ENCODE results near the gene PTPN1. TPM values are rescaled to one million over a fixed set of nuclear protein-coding genes. Genes with fewer than 3 reads are reported as not detected.
"Not testable (repeated sequence)": the region's sequence is repeated elsewhere in the genome, so short reads cannot be mapped to it uniquely, and the experiment has no call there.

Gene PTPN1
- polyA plus RNA-seq, 1 donor: 18.4 TPM

- no peaks in the 10 kb centered on the region for H3K9me3 ChIP-seq (ENCODE audit: control insufficient read depth, low read depth, low read length)
- no peaks in the 10 kb centered on the region for H3K36me3 ChIP-seq (ENCODE audit: control insufficient read depth, insufficient read depth, low read length)
- H3K27me3 ChIP-seq (ENCODE audit: control insufficient read depth, insufficient read depth, low read length): peaks cover 2% of the 10 kb centered on the region
- no peak overlapping the region for H3K4me3 ChIP-seq (ENCODE audit: low read length)
- no peak for DNase-seq
- WGBS (ENCODE audit: insufficient coverage, low lambda C conversion rate): no CpG with 5 or more reads among the region's 5 CpGs
- H3K27ac ChIP-seq (ENCODE audit: low read length): no peak overlapping the region
- H3K4me1 ChIP-seq (ENCODE audit: control insufficient read depth, insufficient read depth, low read length): no peaks in the 10 kb centered on the region
These were observed 12.0 kb upstream of the PTPN1 start for GRCh38 chr20:50498071-50498776.

DNA sequence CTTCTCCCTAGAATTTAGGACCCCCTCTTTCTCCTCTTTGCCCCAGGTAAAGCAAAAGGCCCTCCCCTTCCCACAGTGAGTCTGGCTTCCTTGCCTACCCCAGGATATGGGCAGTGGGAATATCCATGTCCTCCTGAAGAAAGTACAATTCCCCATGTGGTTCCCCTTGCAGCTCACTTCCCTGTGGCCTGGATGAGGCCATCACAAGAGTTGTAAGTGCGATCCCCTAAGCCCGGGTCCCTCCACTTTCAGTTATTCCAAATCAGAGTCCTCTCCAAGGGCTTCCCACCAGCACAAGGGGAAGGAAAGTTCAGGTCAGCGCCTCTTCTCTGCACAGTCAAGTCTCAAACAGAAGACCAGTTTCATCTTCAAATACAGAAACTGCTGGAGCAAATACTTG is 10.2 kb upstream of the PTPN1 start:
- H3K4me1 ChIP-seq (ENCODE audit: control insufficient read depth, insufficient read depth, low read length): no peaks in the 10 kb centered on the region
- DNase-seq: no peak
- H3K9me3 ChIP-seq (ENCODE audit: control insufficient read depth, low read depth, low read length): no peaks in the 10 kb centered on the region
- no peaks in the 10 kb centered on the region for H3K36me3 ChIP-seq (ENCODE audit: control insufficient read depth, insufficient read depth, low read length)
- no peak overlapping the region for H3K27ac ChIP-seq (ENCODE audit: low read length)
- H3K4me3 ChIP-seq (ENCODE audit: low read length): no peak overlapping the region
- no CpG with 5 or more reads among the region's 3 CpGs for WGBS (ENCODE audit: insufficient coverage, low lambda C conversion rate)
- no peaks in the 10 kb centered on the region for H3K27me3 ChIP-seq (ENCODE audit: control insufficient read depth, insufficient read depth, low read length)

GRCh38 chr20:50501972-50502745 is 8.0 kb upstream of the PTPN1 start:
- WGBS (ENCODE audit: insufficient coverage, low lambda C conversion rate): 60% methylated on average over 2 of the region's 12 CpGs
- H3K4me1 ChIP-seq (ENCODE audit: control insufficient read depth, insufficient read depth, low read length): no peaks in the 10 kb centered on the region
- no peaks in the 10 kb centered on the region for H3K36me3 ChIP-seq (ENCODE audit: control insufficient read depth, insufficient read depth, low read length)
- no peak overlapping the region for H3K4me3 ChIP-seq (ENCODE audit: low read length)
- no peaks in the 10 kb centered on the region for H3K27me3 ChIP-seq (ENCODE audit: control insufficient read depth, insufficient read depth, low read length)
- no peaks in the 10 kb centered on the region for H3K9me3 ChIP-seq (ENCODE audit: control insufficient read depth, low read depth, low read length)
- H3K27ac ChIP-seq (ENCODE audit: low read length): no peak overlapping the region
- DNase-seq: no peak

GRCh38 chr20:50504231-50504823 is 5.9 kb upstream of the PTPN1 start:
- no peak for DNase-seq
- no peaks in the 10 kb centered on the region for H3K36me3 ChIP-seq (ENCODE audit: control insufficient read depth, insufficient read depth, low read length)
- H3K4me1 ChIP-seq (ENCODE audit: control insufficient read depth, insufficient read depth, low read length): peaks cover 1% of the 10 kb centered on the region
- WGBS (ENCODE audit: insufficient coverage, low lambda C conversion rate): 0% methylated on average over 1 of the region's 4 CpGs
- no peaks in the 10 kb centered on the region for H3K9me3 ChIP-seq (ENCODE audit: control insufficient read depth, low read depth, low read length)
- H3K27me3 ChIP-seq (ENCODE audit: control insufficient read depth, insufficient read depth, low read length): no peaks in the 10 kb centered on the region
- no peak overlapping the region for H3K4me3 ChIP-seq (ENCODE audit: low read length)
- no peak overlapping the region for H3K27ac ChIP-seq (ENCODE audit: low read length)

DNA sequence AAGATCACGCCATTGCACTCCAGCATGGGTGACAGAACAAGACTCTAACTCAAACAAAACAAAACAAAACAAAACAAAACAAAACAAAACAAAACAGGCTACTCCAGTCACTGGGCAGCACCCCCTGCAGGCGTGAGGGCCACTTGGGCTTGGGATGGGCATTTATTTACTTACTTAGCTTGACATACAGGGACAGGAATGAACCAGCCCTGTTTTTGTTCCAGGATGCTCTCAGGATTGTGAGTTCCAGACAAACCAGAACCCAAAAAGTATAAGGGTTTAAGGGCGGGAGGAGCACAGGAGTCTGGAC is 4.0 kb upstream of the PTPN1 start:
- H3K27me3 ChIP-seq (ENCODE audit: control insufficient read depth, insufficient read depth, low read length): no peaks in the 10 kb centered on the region
- H3K9me3 ChIP-seq (ENCODE audit: control insufficient read depth, low read depth, low read length): peaks cover 3% of the 10 kb centered on the region
- no peak overlapping the region for H3K27ac ChIP-seq (ENCODE audit: low read length)
- no peak overlapping the region for H3K4me3 ChIP-seq (ENCODE audit: low read length)
- H3K36me3 ChIP-seq (ENCODE audit: control insufficient read depth, insufficient read depth, low read length): no peaks in the 10 kb centered on the region
- peaks cover 8% of the 10 kb centered on the region for H3K4me1 ChIP-seq (ENCODE audit: control insufficient read depth, insufficient read depth, low read length)
- DNase-seq: no peak
- WGBS (ENCODE audit: insufficient coverage, low lambda C conversion rate): no CpG with 5 or more reads among the region's 3 CpGs

- not testable (repeated sequence) for H3K27ac ChIP-seq (ENCODE audit: low read length); DNase-seq; H3K27me3 ChIP-seq (ENCODE audit: control insufficient read depth, insufficient read depth, low read length); H3K36me3 ChIP-seq (ENCODE audit: control insufficient read depth, insufficient read depth, low read length); H3K9me3 ChIP-seq (ENCODE audit: control insufficient read depth, low read depth, low read length); H3K4me3 ChIP-seq (ENCODE audit: low read length)
- peaks cover 13% of the 10 kb centered on the region for H3K4me1 ChIP-seq (ENCODE audit: control insufficient read depth, insufficient read depth, low read length)
- no CpG with 5 or more reads among the region's 5 CpGs for WGBS (ENCODE audit: insufficient coverage, low lambda C conversion rate)
These were observed 2.4 kb upstream of the PTPN1 start for GRCh38 chr20:50507745-50508144.

- H3K36me3 ChIP-seq (ENCODE audit: control insufficient read depth, insufficient read depth, low read length): no peaks in the 10 kb centered on the region
- no peaks in the 10 kb centered on the region for H3K27me3 ChIP-seq (ENCODE audit: control insufficient read depth, insufficient read depth, low read length)
- peaks cover 13% of the 10 kb centered on the region for H3K4me1 ChIP-seq (ENCODE audit: control insufficient read depth, insufficient read depth, low read length)
- DNase-seq: no peak
- no peak overlapping the region for H3K4me3 ChIP-seq (ENCODE audit: low read length)
- WGBS (ENCODE audit: insufficient coverage, low lambda C conversion rate): 89% methylated on average over 2 of the region's 9 CpGs
- H3K27ac ChIP-seq (ENCODE audit: low read length): no peak overlapping the region
- H3K9me3 ChIP-seq (ENCODE audit: control insufficient read depth, low read depth, low read length): peaks cover 3% of the 10 kb centered on the region
These were observed 1.9 kb upstream of the PTPN1 start for GRCh38 chr20:50508171-50508755.

DNA sequence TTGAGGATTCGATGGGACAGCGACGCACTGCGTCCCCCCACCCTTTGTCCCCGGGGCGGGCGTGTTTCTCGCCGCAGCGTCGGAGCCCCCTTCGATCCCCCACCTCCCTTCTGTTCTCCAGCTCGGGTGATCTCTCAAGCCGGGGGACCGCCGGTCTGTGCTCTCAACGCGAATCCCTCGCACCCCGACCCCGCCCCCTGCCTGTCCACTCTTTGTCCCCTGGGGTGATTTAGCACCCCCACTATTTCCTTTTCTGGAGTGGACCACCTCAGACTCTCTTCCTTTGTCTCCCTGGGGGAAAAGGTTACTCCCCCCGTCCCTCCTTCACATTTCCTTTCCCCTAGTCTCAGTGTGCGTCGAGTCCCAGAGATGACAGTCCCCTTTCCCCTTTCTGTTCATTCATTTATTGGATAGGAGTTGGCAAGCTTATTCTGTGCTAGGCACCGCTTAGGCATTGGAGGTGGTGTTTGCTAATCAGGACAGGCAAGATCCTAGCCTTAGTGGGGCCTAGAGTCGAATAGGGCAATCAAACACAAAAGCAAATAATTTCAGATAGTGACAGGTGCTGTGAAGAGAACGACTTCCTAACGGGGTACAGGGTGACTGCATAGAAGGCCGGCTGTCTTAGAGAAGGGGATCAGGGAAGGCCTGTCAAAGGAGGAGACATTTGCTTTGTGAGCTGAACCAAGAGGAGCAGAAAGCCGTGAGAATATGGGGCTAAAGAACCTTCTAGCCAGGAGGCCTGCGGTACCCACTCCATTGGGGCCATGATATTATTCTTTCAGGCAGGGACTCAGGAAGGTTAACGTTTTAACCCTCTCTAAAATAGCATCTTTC is 741 bp downstream of the PTPN1 start:
- Histone ChIP-seq H3K36me3 (ENCODE audit: control insufficient read depth, insufficient read depth, low read length) (no peaks in the 10 kb centered on the region), H3K27ac (ENCODE audit: low read length) (peak overlapping the region; percentile 75), H3K27me3 (ENCODE audit: control insufficient read depth, insufficient read depth, low read length) (no peaks in the 10 kb centered on the region), H3K4me1 (ENCODE audit: control insufficient read depth, insufficient read depth, low read length) (peaks cover 13% of the 10 kb centered on the region), H3K4me3 (ENCODE audit: low read length) (peak overlapping the region; percentile 100), H3K9me3 (ENCODE audit: control insufficient read depth, low read depth, low read length) (peaks cover 3% of the 10 kb centered on the region)
- peak in 1 of 2 donors; percentile 50 for DNase-seq
- WGBS (ENCODE audit: insufficient coverage, low lambda C conversion rate): no CpG with 5 or more reads among the region's 32 CpGs

GRCh38 chr20:50512323-50512722 is 2.1 kb downstream of the PTPN1 start:
- no peak overlapping the region for H3K4me3 ChIP-seq (ENCODE audit: low read length)
- H3K36me3 ChIP-seq (ENCODE audit: control insufficient read depth, insufficient read depth, low read length): no peaks in the 10 kb centered on the region
- no peak for DNase-seq
- 100% methylated on average over 1 of the region's 1 CpG for whole genome bisulfite sequencing (ENCODE audit: insufficient coverage, low lambda C conversion rate)
- H3K27me3 ChIP-seq (ENCODE audit: control insufficient read depth, insufficient read depth, low read length): no peaks in the 10 kb centered on the region
- peaks cover 3% of the 10 kb centered on the region for H3K9me3 ChIP-seq (ENCODE audit: control insufficient read depth, low read depth, low read length)
- peaks cover 13% of the 10 kb centered on the region for H3K4me1 ChIP-seq (ENCODE audit: control insufficient read depth, insufficient read depth, low read length)
- H3K27ac ChIP-seq (ENCODE audit: low read length): no peak overlapping the region

All from large intestine (tissue), 3 donors.